ENCODE results near the gene DNAH10. TPM values are rescaled to one million over a fixed set of nuclear protein-coding genes. Genes with fewer than 3 reads are reported as not detected.

Gene DNAH10
- total RNA-seq, 1 experiment from 2014 or later: 0.17 TPM

DNA sequence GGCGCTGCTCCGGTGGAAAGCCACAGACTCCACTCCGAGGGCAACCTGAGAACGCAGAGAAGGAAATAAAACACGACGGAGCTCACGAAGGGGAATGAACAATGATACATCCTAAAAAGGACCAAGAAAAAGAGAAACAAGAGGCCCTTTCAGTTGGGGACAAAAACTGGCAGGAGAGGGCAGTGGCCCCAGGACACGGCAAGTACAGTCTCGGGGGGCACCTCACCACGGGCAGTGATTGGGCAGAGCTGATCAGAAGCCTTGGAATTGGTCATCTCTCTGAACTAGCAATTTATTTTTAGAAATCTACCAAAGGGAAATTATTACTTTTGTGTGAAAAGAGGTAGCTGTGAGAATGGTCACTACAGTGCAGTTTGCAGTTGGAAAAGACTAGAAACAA, 182.6 kb downstream of the DNAH10 start:
- Histone ChIP-seq H2BK15ac (ENCODE audit: low read depth, low read length) (no peak overlapping the region), H4K5ac (ENCODE audit: insufficient read length, low read depth, low read length) (no peak overlapping the region), H3K9ac (ENCODE audit: extremely low read depth, insufficient read length, low read length) (no peak overlapping the region), H3K14ac (ENCODE audit: insufficient read depth, low read length) (no peak overlapping the region), H3K4me2 (ENCODE audit: insufficient read depth, insufficient read length, low read length) (no peak overlapping the region), H3K9me3 (ENCODE audit: control insufficient read depth, low read depth, low read length) (no peaks in the 10 kb centered on the region), H3K27me3 (ENCODE audit: insufficient read depth, low read length) (no peaks in the 10 kb centered on the region; the same call in 1 of the 2 replicates), H2BK20ac (ENCODE audit: low read depth, low read length, poor library complexity, severe bottlenecking) (no peak overlapping the region), H3K23ac (ENCODE audit: insufficient read length, low read depth, low read length) (no peak overlapping the region), H2BK12ac (ENCODE audit: insufficient read length, low read depth, low read length) (no peak overlapping the region), H3K18ac (ENCODE audit: insufficient read length, low read depth, low read length) (no peak overlapping the region), H4K91ac (ENCODE audit: insufficient read length, low read depth, low read length) (no peak overlapping the region), H3T11ph (ENCODE audit: low read length) (no peak overlapping the region), H3K79me1 (ENCODE audit: insufficient read depth, low read depth, low read length, poor library complexity, severe bottlenecking) (no peaks in the 10 kb centered on the region), H3K4me1 (ENCODE audit: insufficient read depth, low read length) (no peaks in the 10 kb centered on the region), H2AK5ac (ENCODE audit: insufficient read length, low read length) (no peak overlapping the region), H3K4ac (ENCODE audit: low read depth, low read length) (no peak overlapping the region), H3K56ac (ENCODE audit: insufficient read length, low read depth, low read length) (no peak overlapping the region), H4K20me1 (ENCODE audit: control insufficient read depth, insufficient read depth, insufficient read length) (no peaks in the 10 kb centered on the region), H2AFZ (ENCODE audit: low read length) (no peak overlapping the region), H3K27ac (ENCODE audit: insufficient read length, low read depth, low read length) (no peak overlapping the region), H2BK120ac (ENCODE audit: low read depth, low read length, poor library complexity, severe bottlenecking) (no peak overlapping the region), H4K8ac (replicated peaks; ENCODE audit: insufficient read length, low read depth, low read length) (no peak overlapping the region), H2BK5ac (ENCODE audit: insufficient read length, low read length) (no peak overlapping the region), H3K23me2 (ENCODE audit: insufficient read length, low read depth, low read length, poor library complexity, severe bottlenecking) (no peaks in the 10 kb centered on the region), H3K79me2 (ENCODE audit: insufficient read depth, low read length) (no peaks in the 10 kb centered on the region)
- H3K27me3 Mint-ChIP-seq (ENCODE audit: low read depth): peaks cover 89% of the 10 kb centered on the region
- H3K4me3 Mint-ChIP-seq: no peak overlapping the region
- no peak overlapping the region for H3K27ac Mint-ChIP-seq
- no CpG with 5 or more reads among the region's 10 CpGs for WGBS (ENCODE audit: extremely low coverage, insufficient read length, low lambda C conversion rate)
- no peak for TF ChIP-seq CTCF (conservative IDR thresholded peaks at IDR 0.05)
- peaks cover 4 to 5% of the 10 kb centered on the region in 2 experiments; a peak in 4 of 5 replicates for H3K9me3 Mint-ChIP-seq
- no peaks in the 10 kb centered on the region; a peak in 1 of 4 replicates for H3K4me1 Mint-ChIP-seq
- no peak for DNase-seq
- peaks cover 0 to 4% (median 1%) of the 10 kb centered on the region in 3 experiments; a peak in 2 of 7 replicates for H3K36me3 Mint-ChIP-seq (ENCODE audit: insufficient read depth in 1 of 3, low read depth in 3 of 3)

Measured in H9 (cell line).